OCI-LY3 (cell line): ENCODE data around the gene NR4A1.
"Not testable (repeated sequence)": the region's sequence is repeated elsewhere in the genome, so short reads cannot be mapped to it uniquely, and the experiment has no call there.

ENCODE experiments used
- H2AFZ ChIP-seq: fragments of 200-600, 300-600 bp; shearing (Covaris generic); 2 replicates; pipeline ENCODE4 v1.6.0; 2014; ENCODE audit warnings: antibody characterized with exemption, low read depth, low read length
- H3K27ac ChIP-seq: fragments of 200-600, 300-600 bp; sonication (generic); 2 replicates; pipeline ENCODE4 v1.5.1; 2014; ENCODE audit warnings: mild to moderate bottlenecking, low read length, moderate library complexity, mixed read lengths
- H3K27me3 ChIP-seq: fragments of 200-600, 300-600 bp; sonication (generic); 2 replicates; pipeline ENCODE4 v1.6.1; 2014; ENCODE audit warnings: low read depth, low read length, mixed read lengths
- H3K36me3 ChIP-seq: fragments of 200-600, 300-600 bp; sonication (generic); replicated peaks from 2 replicates; pipeline ENCODE3; 2014; ENCODE audit warnings: low read depth, low read length, mixed read lengths
- H3K4me1 ChIP-seq: fragments of 300-600, 200-600 bp; sonication (generic); 2 replicates; pipeline ENCODE4 v1.6.1; 2014; ENCODE audit warnings: low read length, mixed read lengths
- H3K4me2 ChIP-seq: fragments of 200-600, 300-600 bp; sonication (generic); 2 replicates; pipeline ENCODE4 v1.6.1; 2014; ENCODE audit warnings: low read length, mixed read lengths
- H3K4me3 ChIP-seq: fragments of 300-600, 200-600 bp; sonication (generic); 2 replicates; pipeline ENCODE4 v1.5.1; 2014; ENCODE audit warnings: antibody characterized with exemption, mild to moderate bottlenecking, low read length, moderate library complexity
- H3K79me2 ChIP-seq: fragments of 300-600, 200-600 bp; shearing (Covaris generic); 2 replicates; pipeline ENCODE4 v1.6.1; 2014; ENCODE audit warnings: mild to moderate bottlenecking, low read length, mixed read lengths
- H3K9ac ChIP-seq: fragments of 300-600, 200-600 bp; shearing (Covaris generic); 2 replicates; pipeline ENCODE4 v1.6.0; 2014; ENCODE audit warnings: mild to moderate bottlenecking, low read length, moderate library complexity
- H3K9me3 ChIP-seq: fragments of 200-600, 300-600 bp; shearing (Covaris generic); 2 replicates; pipeline ENCODE4 v1.6.1; 2014; ENCODE audit warnings: low read length, mixed read lengths; ENCODE audit not compliant: insufficient read depth
- H4K20me1 ChIP-seq: fragments of 200-600, 300-600 bp; sonication (generic); 2 replicates; pipeline ENCODE4 v1.6.1; 2016; ENCODE audit warnings: low read length, mixed read lengths; ENCODE audit not compliant: insufficient read depth
- EZH2phosphoT487 ChIP-seq: fragments of 200-600 bp; shearing (Covaris generic); IDR thresholded peaks from 2 replicates; pipeline ENCODE4 v1.6.1; 2018; ENCODE audit warnings: antibody characterized with exemption, mixed run types, low read depth
- TF ChIP-seq, protein P1 (sequence below): fragments of 200-600, 300-600 bp; sonication (generic); IDR thresholded peaks from 2 replicates; pipeline ENCODE4 v1.5.1; 2014; ENCODE audit warnings: antibody characterized with exemption, low read length, low read depth

NR4A1 gene

DNA sequence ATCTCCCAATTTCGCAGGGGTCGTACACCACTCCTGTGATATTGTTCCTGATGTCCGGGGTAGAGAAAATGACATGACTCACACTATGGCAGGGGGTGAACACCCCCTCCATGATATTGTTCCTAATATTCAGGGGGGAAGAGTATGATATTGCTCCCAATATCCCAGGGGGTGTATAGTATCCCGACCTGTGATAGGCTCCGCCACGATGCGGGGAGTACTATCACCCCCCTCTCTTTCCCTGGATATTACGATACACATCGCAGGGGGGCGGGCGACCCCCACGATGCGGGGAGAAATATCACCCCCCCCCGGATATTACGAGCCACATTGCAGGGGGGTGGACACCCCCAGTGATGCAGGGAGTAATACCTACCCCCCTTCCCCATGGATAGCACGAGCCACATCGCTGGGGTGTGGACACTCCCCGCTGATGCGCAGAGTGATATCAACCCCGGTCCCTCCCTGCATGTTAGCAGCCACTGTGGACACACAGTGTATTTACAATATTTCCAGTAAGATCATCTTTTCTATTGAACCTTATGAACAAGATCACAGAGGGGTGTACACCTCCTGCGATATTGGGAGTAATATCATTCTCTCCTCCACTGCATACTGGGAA is 45.9 kb downstream of the NR4A1 start:
- Histone ChIP-seq H3K79me2 (no peaks in the 10 kb centered on the region), H3K9ac (no peak overlapping the region), H3K4me2 (no peak overlapping the region), H3K4me1 (no peaks in the 10 kb centered on the region), H3K4me3 (no peak overlapping the region), H4K20me1 (no peaks in the 10 kb centered on the region), H3K27ac (no peak overlapping the region), H3K27me3 (peaks cover 2% of the 10 kb centered on the region; the same call in 1 of the 2 replicates), H3K36me3 (no peaks in the 10 kb centered on the region), H2AFZ (no peak overlapping the region), H3K9me3 (no peaks in the 10 kb centered on the region)
- TF ChIP-seq, protein P1, sequence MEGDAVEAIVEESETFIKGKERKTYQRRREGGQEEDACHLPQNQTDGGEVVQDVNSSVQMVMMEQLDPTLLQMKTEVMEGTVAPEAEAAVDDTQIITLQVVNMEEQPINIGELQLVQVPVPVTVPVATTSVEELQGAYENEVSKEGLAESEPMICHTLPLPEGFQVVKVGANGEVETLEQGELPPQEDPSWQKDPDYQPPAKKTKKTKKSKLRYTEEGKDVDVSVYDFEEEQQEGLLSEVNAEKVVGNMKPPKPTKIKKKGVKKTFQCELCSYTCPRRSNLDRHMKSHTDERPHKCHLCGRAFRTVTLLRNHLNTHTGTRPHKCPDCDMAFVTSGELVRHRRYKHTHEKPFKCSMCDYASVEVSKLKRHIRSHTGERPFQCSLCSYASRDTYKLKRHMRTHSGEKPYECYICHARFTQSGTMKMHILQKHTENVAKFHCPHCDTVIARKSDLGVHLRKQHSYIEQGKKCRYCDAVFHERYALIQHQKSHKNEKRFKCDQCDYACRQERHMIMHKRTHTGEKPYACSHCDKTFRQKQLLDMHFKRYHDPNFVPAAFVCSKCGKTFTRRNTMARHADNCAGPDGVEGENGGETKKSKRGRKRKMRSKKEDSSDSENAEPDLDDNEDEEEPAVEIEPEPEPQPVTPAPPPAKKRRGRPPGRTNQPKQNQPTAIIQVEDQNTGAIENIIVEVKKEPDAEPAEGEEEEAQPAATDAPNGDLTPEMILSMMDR: no peak
- no peak for TF ChIP-seq EZH2phosphoT487

DNA sequence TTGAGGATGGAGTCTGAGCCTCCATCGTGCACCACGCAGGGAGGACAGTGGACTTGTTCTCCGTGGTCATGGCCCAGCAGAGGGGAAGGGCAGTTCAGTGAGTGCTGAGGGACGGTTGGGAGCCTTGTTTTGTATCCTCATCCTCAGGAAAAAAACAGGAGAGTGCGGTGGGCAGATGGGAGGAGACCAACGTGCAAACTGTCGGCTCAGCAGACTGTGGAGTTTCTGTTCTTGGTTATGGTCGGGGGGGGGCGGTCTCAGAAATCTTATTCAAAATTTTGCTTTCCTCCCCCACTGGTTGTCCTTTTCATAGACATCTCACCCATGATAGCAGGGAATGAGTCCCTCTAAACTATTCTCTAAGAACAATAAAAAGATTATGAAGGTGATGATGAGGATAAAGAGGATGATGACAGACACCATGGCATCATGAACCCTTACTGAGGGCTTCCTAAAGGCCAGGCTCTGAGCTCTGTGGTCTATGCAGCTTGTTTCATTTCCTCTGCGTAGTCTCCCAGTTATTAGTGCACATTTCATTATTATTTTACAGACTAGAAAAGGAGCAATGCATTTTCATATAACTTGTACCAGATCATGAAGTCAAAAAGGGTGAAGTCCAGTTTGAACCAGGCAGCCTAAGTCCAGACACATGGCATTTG is 53.3 kb downstream of the NR4A1 start:
- Histone ChIP-seq H3K27ac (peak overlapping the region; percentile 83), H3K4me1 (peaks cover 21% of the 10 kb centered on the region), H3K4me2 (peak overlapping the region; percentile 93), H3K4me3 (peak overlapping the region; percentile 72), H3K9ac (peak overlapping the region; percentile 55; the same call in 1 of the 2 replicates)
- H2AFZ ChIP-seq, H3K9me3 ChIP-seq, H3K36me3 ChIP-seq, H3K27me3 ChIP-seq, H4K20me1 ChIP-seq, H3K79me2 ChIP-seq: not testable (repeated sequence)
